Uterus (tissue), 2 donors: Measurements from ENCODE around the gene TTC24.

Experiments used
- POLR2A ChIP-seq, 2 donors: fragments of 450-650 bp; IDR thresholded peaks; one replicate each; pipeline ENCODE4 v1.6.1; 2016; ENCODE audit warnings: antibody characterized with exemption in 2 of 2, mild to moderate bottlenecking in 1 of 2, moderate library complexity in 1 of 2
- TF ChIP-seq, protein P1 (sequence below), 4 experiments: fragments of 200-600 bp in 2 of 4; fragments of 450-650 bp in 2 of 4; sonication (generic) in 2 of 4; IDR thresholded peaks; one replicate each; pipeline ENCODE4 v1.5.1; 2016 to 2019; ENCODE audit warnings: antibody characterized with exemption in 4 of 4, mild to moderate bottlenecking in 2 of 4, moderate library complexity in 1 of 4

DNA sequence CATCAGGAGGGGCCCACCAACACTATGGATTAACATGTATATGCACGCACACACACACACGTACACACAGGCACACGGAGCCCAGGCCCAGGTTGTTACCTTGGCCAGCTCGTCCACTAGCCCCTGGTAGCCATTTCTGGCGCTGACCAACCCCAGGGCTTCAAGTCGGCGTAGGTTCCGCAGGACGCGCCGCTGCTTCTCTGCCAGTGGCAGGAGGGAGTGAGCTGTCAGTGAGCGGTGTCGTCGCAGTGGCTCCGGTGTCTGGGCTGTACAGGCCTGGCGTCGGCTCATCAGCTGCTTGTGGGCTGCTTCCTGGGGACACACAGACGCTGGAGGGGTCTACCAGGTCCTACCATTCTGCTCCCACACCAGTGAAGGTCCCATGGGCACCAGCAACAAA, 49.5 kb upstream of the TTC24 start:
- TF ChIP-seq, protein P1, sequence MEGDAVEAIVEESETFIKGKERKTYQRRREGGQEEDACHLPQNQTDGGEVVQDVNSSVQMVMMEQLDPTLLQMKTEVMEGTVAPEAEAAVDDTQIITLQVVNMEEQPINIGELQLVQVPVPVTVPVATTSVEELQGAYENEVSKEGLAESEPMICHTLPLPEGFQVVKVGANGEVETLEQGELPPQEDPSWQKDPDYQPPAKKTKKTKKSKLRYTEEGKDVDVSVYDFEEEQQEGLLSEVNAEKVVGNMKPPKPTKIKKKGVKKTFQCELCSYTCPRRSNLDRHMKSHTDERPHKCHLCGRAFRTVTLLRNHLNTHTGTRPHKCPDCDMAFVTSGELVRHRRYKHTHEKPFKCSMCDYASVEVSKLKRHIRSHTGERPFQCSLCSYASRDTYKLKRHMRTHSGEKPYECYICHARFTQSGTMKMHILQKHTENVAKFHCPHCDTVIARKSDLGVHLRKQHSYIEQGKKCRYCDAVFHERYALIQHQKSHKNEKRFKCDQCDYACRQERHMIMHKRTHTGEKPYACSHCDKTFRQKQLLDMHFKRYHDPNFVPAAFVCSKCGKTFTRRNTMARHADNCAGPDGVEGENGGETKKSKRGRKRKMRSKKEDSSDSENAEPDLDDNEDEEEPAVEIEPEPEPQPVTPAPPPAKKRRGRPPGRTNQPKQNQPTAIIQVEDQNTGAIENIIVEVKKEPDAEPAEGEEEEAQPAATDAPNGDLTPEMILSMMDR (IDR thresholded peaks at IDR 0.05), result no peak
- TF ChIP-seq POLR2A (IDR thresholded peaks at IDR 0.05), result no peak
